ENCODE results near the gene L3HYPDH. TPM values are rescaled to one million over a fixed set of nuclear protein-coding genes. Genes with fewer than 3 reads are reported as not detected.

Gene L3HYPDH
- polyA plus RNA-seq, 2 donors, result 8.7 to 19.8 TPM

- H3K4me3 ChIP-seq (ENCODE audit: low read depth in 1 of 2, low read length in 2 of 2), result peak overlapping the region in 1 of 2 donors; percentile 73
- peaks cover 0 to 3% of the 10 kb centered on the region in 2 donors for H3K36me3 ChIP-seq (ENCODE audit: control insufficient read depth in 2 of 2, insufficient read depth in 2 of 2, low read length in 1 of 2)
- H3K9me3 ChIP-seq (ENCODE audit: control insufficient read depth in 2 of 2, insufficient read depth in 1 of 2, low read depth in 1 of 2, low read length in 1 of 2), result no peaks in the 10 kb centered on the region
- peak overlapping the region; percentile 29 to 46 for H3K27ac ChIP-seq (ENCODE audit: low read depth in 2 of 2, low read length in 1 of 2)
- peaks cover 0 to 4% of the 10 kb centered on the region in 2 donors for H3K4me1 ChIP-seq (ENCODE audit: control insufficient read depth in 2 of 2, insufficient read depth in 2 of 2, low read length in 1 of 2)
- WGBS, 2 donors, result 33 to 54% methylated on average over 2 of the region's 2 CpGs
- no peaks in the 10 kb centered on the region for H3K27me3 ChIP-seq (ENCODE audit: control insufficient read depth in 1 of 2, insufficient read depth in 2 of 2, low read length in 2 of 2)
Measured at GRCh38 chr14:59481871-59482540, 2.2 kb downstream of the L3HYPDH start.

GRCh38 chr14:59481407-59481806, 2.8 kb downstream of the L3HYPDH start:
- Histone ChIP-seq H3K9me3 (ENCODE audit: control insufficient read depth in 2 of 2, insufficient read depth in 1 of 2, low read depth in 1 of 2, low read length in 1 of 2) (no peaks in the 10 kb centered on the region), H3K27ac (ENCODE audit: low read depth in 2 of 2, low read length in 1 of 2) (no peak overlapping the region), H3K27me3 (ENCODE audit: control insufficient read depth in 1 of 2, insufficient read depth in 2 of 2, low read length in 2 of 2) (no peaks in the 10 kb centered on the region), H3K4me3 (ENCODE audit: low read depth in 1 of 2, low read length in 2 of 2) (no peak overlapping the region), H3K4me1 (ENCODE audit: control insufficient read depth in 2 of 2, insufficient read depth in 2 of 2, low read length in 1 of 2) (peaks cover 0 to 4% of the 10 kb centered on the region in 2 donors), H3K36me3 (ENCODE audit: control insufficient read depth in 2 of 2, insufficient read depth in 2 of 2, low read length in 1 of 2) (peaks cover 0 to 3% of the 10 kb centered on the region in 2 donors)
- 96 to 98% methylated on average over 2 of the region's 2 CpGs for WGBS, 2 donors

GRCh38 chr14:59480166-59480565, 4.0 kb downstream of the L3HYPDH start:
- Histone ChIP-seq H3K27ac (ENCODE audit: low read depth in 2 of 2, low read length in 1 of 2) (peak overlapping the region in 1 of 2 donors; percentile 33), H3K27me3 (ENCODE audit: control insufficient read depth in 1 of 2, insufficient read depth in 2 of 2, low read length in 2 of 2) (no peaks in the 10 kb centered on the region), H3K4me1 (ENCODE audit: control insufficient read depth in 2 of 2, insufficient read depth in 2 of 2, low read length in 1 of 2) (peaks cover 0 to 4% of the 10 kb centered on the region in 2 donors), H3K4me3 (ENCODE audit: low read depth in 1 of 2, low read length in 2 of 2) (no peak overlapping the region), H3K9me3 (ENCODE audit: control insufficient read depth in 2 of 2, insufficient read depth in 1 of 2, low read depth in 1 of 2, low read length in 1 of 2) (no peaks in the 10 kb centered on the region), H3K36me3 (ENCODE audit: control insufficient read depth in 2 of 2, insufficient read depth in 2 of 2, low read length in 1 of 2) (peaks cover 0 to 3% of the 10 kb centered on the region in 2 donors)
- 33 to 35% methylated on average over 1 of the region's 1 CpG for WGBS, 2 donors

- Histone ChIP-seq H3K36me3 (ENCODE audit: control insufficient read depth in 2 of 2, insufficient read depth in 2 of 2, low read length in 1 of 2) (peaks cover 2 to 6% of the 10 kb centered on the region in 2 donors), H3K27me3 (ENCODE audit: control insufficient read depth in 1 of 2, insufficient read depth in 2 of 2, low read length in 2 of 2) (no peaks in the 10 kb centered on the region), H3K4me1 (ENCODE audit: control insufficient read depth in 2 of 2, insufficient read depth in 2 of 2, low read length in 1 of 2) (peaks cover 0 to 4% of the 10 kb centered on the region in 2 donors), H3K9me3 (ENCODE audit: control insufficient read depth in 2 of 2, insufficient read depth in 1 of 2, low read depth in 1 of 2, low read length in 1 of 2) (no peaks in the 10 kb centered on the region), H3K27ac (ENCODE audit: low read depth in 2 of 2, low read length in 1 of 2) (no peak overlapping the region), H3K4me3 (ENCODE audit: low read depth in 1 of 2, low read length in 2 of 2) (no peak overlapping the region)
- 93 to 96% methylated on average over 3 of the region's 3 CpGs for WGBS, 2 donors
Measured at GRCh38 chr14:59478540-59478939, 5.7 kb downstream of the L3HYPDH start.

GRCh38 chr14:59475709-59476108, 8.5 kb downstream of the L3HYPDH start:
- Histone ChIP-seq H3K36me3 (ENCODE audit: control insufficient read depth in 2 of 2, insufficient read depth in 2 of 2, low read length in 1 of 2) (peaks cover 2 to 6% of the 10 kb centered on the region in 2 donors), H3K4me3 (ENCODE audit: low read depth in 1 of 2, low read length in 2 of 2) (no peak overlapping the region), H3K27ac (ENCODE audit: low read depth in 2 of 2, low read length in 1 of 2) (no peak overlapping the region), H3K4me1 (ENCODE audit: control insufficient read depth in 2 of 2, insufficient read depth in 2 of 2, low read length in 1 of 2) (peaks cover 0 to 2% of the 10 kb centered on the region in 2 donors), H3K27me3 (ENCODE audit: control insufficient read depth in 1 of 2, insufficient read depth in 2 of 2, low read length in 2 of 2) (no peaks in the 10 kb centered on the region), H3K9me3 (ENCODE audit: control insufficient read depth in 2 of 2, insufficient read depth in 1 of 2, low read depth in 1 of 2, low read length in 1 of 2) (no peaks in the 10 kb centered on the region)
- 88 to 94% methylated on average over 1 of the region's 1 CpG for WGBS, 2 donors

- Histone ChIP-seq H3K27me3 (ENCODE audit: control insufficient read depth in 1 of 2, insufficient read depth in 2 of 2, low read length in 2 of 2) (no peaks in the 10 kb centered on the region), H3K27ac (ENCODE audit: low read depth in 2 of 2, low read length in 1 of 2) (no peak overlapping the region), H3K36me3 (ENCODE audit: control insufficient read depth in 2 of 2, insufficient read depth in 2 of 2, low read length in 1 of 2) (peaks cover 2 to 6% of the 10 kb centered on the region in 2 donors), H3K4me1 (ENCODE audit: control insufficient read depth in 2 of 2, insufficient read depth in 2 of 2, low read length in 1 of 2) (no peaks in the 10 kb centered on the region), H3K9me3 (ENCODE audit: control insufficient read depth in 2 of 2, insufficient read depth in 1 of 2, low read depth in 1 of 2, low read length in 1 of 2) (no peaks in the 10 kb centered on the region), H3K4me3 (ENCODE audit: low read depth in 1 of 2, low read length in 2 of 2) (no peak overlapping the region)
- WGBS, 2 donors, result 53 to 61% methylated on average over 1 of the region's 1 CpG
Measured at GRCh38 chr14:59474172-59474571, 10.0 kb downstream of the L3HYPDH start.

GRCh38 chr14:59465316-59466135, 18.7 kb downstream of the L3HYPDH start, which contains the start of gene GPR135:
Gene GPR135, minus strand, starts transcription at chr14:59465380. Its CDS starts 154 bp downstream, at chr14:59465226.
- 19 to 29% methylated on average over 26 to 40 of the region's 40 CpGs for WGBS, 2 donors
- Histone ChIP-seq H3K4me1 (ENCODE audit: control insufficient read depth in 2 of 2, insufficient read depth in 2 of 2, low read length in 1 of 2) (peaks cover 6 to 7% of the 10 kb centered on the region in 2 donors), H3K27ac (ENCODE audit: low read depth in 2 of 2, low read length in 1 of 2) (peak within 1 kb of the TSS; percentile 45 to 67), H3K36me3 (ENCODE audit: control insufficient read depth in 2 of 2, insufficient read depth in 2 of 2, low read length in 1 of 2) (no peaks in the 10 kb centered on the region), H3K4me3 (ENCODE audit: low read depth in 1 of 2, low read length in 2 of 2) (peak within 1 kb of the TSS; percentile 62 to 64), H3K27me3 (ENCODE audit: control insufficient read depth in 1 of 2, insufficient read depth in 2 of 2, low read length in 2 of 2) (no peaks in the 10 kb centered on the region), H3K9me3 (ENCODE audit: control insufficient read depth in 2 of 2, insufficient read depth in 1 of 2, low read depth in 1 of 2, low read length in 1 of 2) (no peaks in the 10 kb centered on the region)

- no peaks in the 10 kb centered on the region for H3K36me3 ChIP-seq (ENCODE audit: control insufficient read depth in 2 of 2, insufficient read depth in 2 of 2, low read length in 1 of 2)
- H3K4me1 ChIP-seq (ENCODE audit: control insufficient read depth in 2 of 2, insufficient read depth in 2 of 2, low read length in 1 of 2), result peaks cover 6 to 7% of the 10 kb centered on the region in 2 donors
- H3K4me3 ChIP-seq (ENCODE audit: low read depth in 1 of 2, low read length in 2 of 2), result peak overlapping the region; percentile 62 to 64
- H3K27ac ChIP-seq (ENCODE audit: low read depth in 2 of 2, low read length in 1 of 2), result peak overlapping the region; percentile 45 to 67
- no peaks in the 10 kb centered on the region for H3K27me3 ChIP-seq (ENCODE audit: control insufficient read depth in 1 of 2, insufficient read depth in 2 of 2, low read length in 2 of 2)
- 0% methylated on average over 105 of the region's 105 CpGs for WGBS, 2 donors
- H3K9me3 ChIP-seq (ENCODE audit: control insufficient read depth in 2 of 2, insufficient read depth in 1 of 2, low read depth in 1 of 2, low read length in 1 of 2), result no peaks in the 10 kb centered on the region
Measured at GRCh38 chr14:59464486-59465315, 19.5 kb downstream of the L3HYPDH start.

Data from esophagus (tissue), 2 donors.